HEK293 (cell line): ENCODE measurements around the gene FGD3.

Source experiments
- CTCF ChIA-PET: fragments of 350-600 bp; formaldehyde crosslinking; extraction: SDS; loops from one replicate; lab custom pipeline; 2021; ENCODE audit warnings: antibody characterized with exemption; lab: Yijun Ruan, JAX
- POLR2A ChIA-PET: fragments of 300-600 bp; formaldehyde crosslinking; extraction: SDS; loops from one replicate; lab custom pipeline; 2020; ENCODE audit warnings: antibody characterized with exemption, inconsistent platforms; lab: Yijun Ruan, JAX
- H3K27ac ChIP-seq: fragments of 200-500 bp; sonication (Bioruptor generic); 2 replicates; pipeline ENCODE4 v1.5.1; 2014; ENCODE audit warnings: low read depth, low read length, control low read depth, inconsistent platforms; ENCODE audit errors: extremely low read depth
- H3K36me3 ChIP-seq, 2 experiments: fragments of 200-500 bp in 1 of 2; sonication (Bioruptor generic) in 1 of 2; 1 replicate in 1 of 2; 2 replicates in 1 of 2; pipeline ENCODE4 v1.5.1; 2014 to 2017; ENCODE audit warnings: inconsistent platforms in 2 of 2, low read length in 2 of 2; ENCODE audit not compliant: control insufficient read depth in 2 of 2, insufficient read depth in 1 of 2
- H3K4me1 ChIP-seq: fragments of 200-500 bp; sonication (Bioruptor generic); 2 replicates; pipeline ENCODE4 v1.5.1; 2014; ENCODE audit warnings: mild to moderate bottlenecking, low read length, inconsistent platforms; ENCODE audit not compliant: control insufficient read depth, insufficient read depth
- H3K4me3 ChIP-seq: 2 replicates; pipeline ENCODE4 v1.5.1; 2011; ENCODE audit warnings: low read depth, mild to moderate bottlenecking, control low read depth, low read length, moderate library complexity
- H3K9me3 ChIP-seq: fragments of 200-500 bp; sonication (Bioruptor generic); 2 replicates; pipeline ENCODE4 v1.5.1; 2014; ENCODE audit warnings: low read depth, low read length, inconsistent platforms; ENCODE audit not compliant: control insufficient read depth, insufficient read depth
- GFI1B ChIP-seq: fragments of 450-650 bp; formaldehyde crosslinking; IDR thresholded peaks from 2 replicates; pipeline ENCODE4 v1.5.1; 2016; ENCODE audit warnings: missing biosample characterization, missing genetic modification characterization
- HOXA7 ChIP-seq: sonication (generic); formaldehyde crosslinking; IDR thresholded peaks from 2 replicates; pipeline ENCODE4 v1.8.1; 2022; ENCODE audit warnings: missing genetic modification reagents, borderline replicate concordance
- MEIS1 ChIP-seq: sonication (generic); formaldehyde crosslinking; IDR thresholded peaks from 2 replicates; pipeline ENCODE4 v1.8.1; 2022; ENCODE audit warnings: missing genetic modification reagents, mild to moderate bottlenecking, borderline replicate concordance
- OVOL3 ChIP-seq: fragments of 450-650 bp; formaldehyde crosslinking; IDR thresholded peaks from 2 replicates; pipeline ENCODE4 v1.5.1; 2016; ENCODE audit warnings: missing biosample characterization, missing genetic modification characterization
- PATZ1 ChIP-seq: fragments of 450-650 bp; formaldehyde crosslinking; IDR thresholded peaks from 2 replicates; pipeline ENCODE4 v1.5.1; 2016; ENCODE audit warnings: missing biosample characterization, missing genetic modification characterization
- PRDM1 ChIP-seq: fragments of 450-650 bp; formaldehyde crosslinking; IDR thresholded peaks from 2 replicates; pipeline ENCODE4; 2016; ENCODE audit warnings: missing biosample characterization, missing genetic modification characterization
- SCRT2 ChIP-seq: fragments of 450-650 bp; formaldehyde crosslinking; IDR thresholded peaks from 2 replicates; pipeline ENCODE4 v1.5.1; 2016; ENCODE audit warnings: missing biosample characterization, missing genetic modification characterization
- TCF7L2 ChIP-seq: IDR thresholded peaks from 2 replicates; pipeline ENCODE4 v1.6.1; 2011; ENCODE audit warnings: low read depth, mild to moderate bottlenecking, inconsistent platforms, low read length, moderate library complexity, borderline replicate concordance
- ZBTB17 ChIP-seq: fragments of 450-650 bp; formaldehyde crosslinking; IDR thresholded peaks from 2 replicates; pipeline ENCODE4 v1.5.1; 2016; ENCODE audit warnings: missing biosample characterization, missing genetic modification characterization
- ZBTB20 ChIP-seq: fragments of 450-650 bp; formaldehyde crosslinking; IDR thresholded peaks from 2 replicates; pipeline ENCODE4 v1.5.1; 2016; ENCODE audit warnings: missing biosample characterization, missing genetic modification characterization
- ZBTB48 ChIP-seq: fragments of 450-650 bp; formaldehyde crosslinking; IDR thresholded peaks from 2 replicates; pipeline ENCODE4 v1.5.1; 2016; ENCODE audit warnings: missing biosample characterization, missing genetic modification characterization
- ZFP69B ChIP-seq: fragments of 450-650 bp; formaldehyde crosslinking; IDR thresholded peaks from 2 replicates; pipeline ENCODE4 v1.5.1; 2016; ENCODE audit warnings: missing biosample characterization, missing genetic modification characterization
- ZNF114 ChIP-seq: fragments of 450-650 bp; formaldehyde crosslinking; IDR thresholded peaks from 2 replicates; pipeline ENCODE4 v1.5.0; 2017; ENCODE audit warnings: missing biosample characterization, missing genetic modification characterization
- ZNF239 ChIP-seq: fragments of 450-650 bp; formaldehyde crosslinking; IDR thresholded peaks from 2 replicates; pipeline ENCODE4 v1.5.1; 2016; ENCODE audit warnings: missing biosample characterization, missing genetic modification characterization
- ZNF266 ChIP-seq: fragments of 450-650 bp; formaldehyde crosslinking; IDR thresholded peaks from 2 replicates; pipeline ENCODE4 v1.5.1; 2016; ENCODE audit warnings: missing biosample characterization, missing genetic modification characterization, low read depth
- ZNF274 ChIP-seq, 2 experiments: fragments of 200-500 bp in 1 of 2; fragments of 450-650 bp in 1 of 2; sonication (Bioruptor generic) in 1 of 2; formaldehyde crosslinking in 1 of 2; IDR thresholded peaks; 2 replicates each; pipeline versions ENCODE4 v1.5.1 to v1.6.1; 2014 to 2016; ENCODE audit warnings: borderline replicate concordance in 1 of 2, inconsistent platforms in 1 of 2, low read length in 1 of 2, missing biosample characterization in 1 of 2, missing genetic modification characterization in 1 of 2
- ZNF350 ChIP-seq: fragments of 450-650 bp; formaldehyde crosslinking; IDR thresholded peaks from 2 replicates; pipeline ENCODE4 v1.5.0; 2017; ENCODE audit warnings: missing biosample characterization, mild to moderate bottlenecking, missing genetic modification characterization
- ZNF423 ChIP-seq: fragments of 450-650 bp; formaldehyde crosslinking; IDR thresholded peaks from 2 replicates; pipeline ENCODE4 v1.5.1; 2016; ENCODE audit warnings: missing biosample characterization, missing genetic modification characterization
- ZNF510 ChIP-seq: fragments of 450-650 bp; formaldehyde crosslinking; IDR thresholded peaks from 2 replicates; pipeline ENCODE4 v1.5.1; 2018; ENCODE audit warnings: mild to moderate bottlenecking, missing genetic modification characterization, missing biosample characterization; ENCODE audit not compliant: insufficient replicate concordance
- ZNF529 ChIP-seq: fragments of 450-650 bp; formaldehyde crosslinking; IDR thresholded peaks from 2 replicates; pipeline ENCODE4 v1.5.1; 2017; ENCODE audit warnings: missing genetic modification characterization, missing biosample characterization; ENCODE audit not compliant: insufficient replicate concordance
- ZNF558 ChIP-seq: fragments of 450-650 bp; formaldehyde crosslinking; IDR thresholded peaks from 2 replicates; pipeline ENCODE4 v1.5.1; 2016; ENCODE audit warnings: missing biosample characterization, missing genetic modification characterization
- ZNF571 ChIP-seq: fragments of 450-650 bp; formaldehyde crosslinking; IDR thresholded peaks from 2 replicates; pipeline ENCODE4 v1.5.0; 2017; ENCODE audit warnings: missing biosample characterization, missing genetic modification characterization
- ZNF596 ChIP-seq: fragments of 450-650 bp; IDR thresholded peaks from 2 replicates; pipeline ENCODE4 v1.5.0; 2018; ENCODE audit warnings: missing biosample characterization, mild to moderate bottlenecking, missing genetic modification characterization, moderate library complexity
- ZNF670 ChIP-seq: fragments of 450-650 bp; formaldehyde crosslinking; IDR thresholded peaks from 2 replicates; pipeline ENCODE4 v1.5.1; 2016; ENCODE audit warnings: missing biosample characterization, missing genetic modification characterization, low read depth
- ZSCAN16 ChIP-seq: fragments of 450-650 bp; formaldehyde crosslinking; IDR thresholded peaks from 2 replicates; pipeline ENCODE4 v1.5.1; 2016; ENCODE audit warnings: missing biosample characterization, missing genetic modification characterization
- TF ChIP-seq, protein P1 (sequence below): fragments of 450-650 bp; formaldehyde crosslinking; IDR thresholded peaks from 2 replicates; pipeline ENCODE4 v1.5.1; 2016; ENCODE audit warnings: missing biosample characterization, missing genetic modification characterization
- TF ChIP-seq, protein P2 (sequence below): sonication (generic); formaldehyde crosslinking; IDR thresholded peaks from 2 replicates; pipeline ENCODE4 v1.8.1; 2022; ENCODE audit warnings: mild to moderate bottlenecking, moderate library complexity, missing genetic modification reagents

Gene FGD3

GRCh38 chr9:93048566-93049448 is 101.5 kb downstream of the FGD3 start:
- Histone ChIP-seq H3K36me3 (no peaks in the 10 kb centered on the region), H3K4me3 (no peak overlapping the region), H3K9me3 (no peaks in the 10 kb centered on the region), H3K27ac (no peak overlapping the region), H3K4me1 (no peaks in the 10 kb centered on the region)
- TF ChIP-seq SCRT2 (tag by site-specific recombination) (peak; percentile 60), ZNF596 (tag by site-specific recombination) (no peak), ZNF274 (IDR thresholded peaks at IDR 0.05; ENCODE audit: low read length) (no peak), ZNF274 (tag by site-specific recombination; IDR thresholded peaks at IDR 0.05; ENCODE audit: borderline replicate concordance) (no peak), ZBTB17 (tag by site-specific recombination) (no peak), PRDM1 (tag by site-specific recombination) (no peak), ZNF423 (no peak), ZNF558 (no peak), ZNF239 (no peak)
- ChIA-PET CTCF (interaction anchor here (1.4 kb wide), 1 partner anchor 60 kb away, joined by 3 read pairs; no protein-coding TSS in a partner anchor), POLR2A (no interaction called here)

DNA sequence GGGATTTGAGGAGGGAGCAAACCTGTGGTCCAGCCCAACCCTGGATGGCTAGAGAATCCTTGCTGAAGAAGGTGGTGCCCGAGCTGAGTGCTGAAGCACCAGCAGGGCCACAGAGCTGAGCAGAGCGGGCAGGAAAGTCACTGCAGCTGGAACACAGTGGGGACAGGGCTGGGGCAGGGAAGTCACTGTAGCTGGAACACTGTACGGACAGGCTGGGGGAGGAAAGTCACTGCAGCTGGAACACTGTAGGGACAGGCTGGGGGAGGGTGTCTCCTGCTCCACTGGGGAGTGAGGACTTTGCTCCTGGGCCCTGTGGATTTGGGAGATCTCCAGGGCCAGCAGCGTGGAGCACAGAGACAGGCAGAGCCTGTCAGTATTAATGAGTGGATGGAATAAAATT is 102.2 kb downstream of the FGD3 start:
- TF ChIP-seq ZFP69B (tag by site-specific recombination), result no peak
- TF ChIP-seq ZNF266, result no peak
- TF ChIP-seq ZBTB20, result no peak
- TF ChIP-seq ZNF114 (tag by site-specific recombination), result no peak
- no peak for TF ChIP-seq OVOL3 (tag by site-specific recombination)
- TF ChIP-seq ZNF529, result no peak
- TF ChIP-seq ZNF670 (tag by site-specific recombination), result no peak
- TF ChIP-seq ZNF510 (tag by site-specific recombination), result no peak
- no peak for TF ChIP-seq ZSCAN16 (tag by site-specific recombination)
- TF ChIP-seq MEIS1 (CRISPR knock-in tag), result no peak
- no peak for TF ChIP-seq ZNF571
- TF ChIP-seq GFI1B (tag by site-specific recombination), result no peak
- Histone ChIP-seq H3K27ac (no peak overlapping the region), H3K9me3 (no peaks in the 10 kb centered on the region), H3K4me1 (no peaks in the 10 kb centered on the region), H3K4me3 (no peak overlapping the region), H3K36me3 (no peaks in the 10 kb centered on the region)
- POLR2A ChIA-PET, result no interaction called here
- CTCF ChIA-PET, result interaction anchor here (1.4 kb wide), 1 partner anchor 59 kb away, joined by 3 read pairs; no protein-coding TSS in a partner anchor

GRCh38 chr9:93050231-93050630 is 102.9 kb downstream of the FGD3 start:
- Histone ChIP-seq H3K4me3 (no peak overlapping the region), H3K36me3 (no peaks in the 10 kb centered on the region), H3K9me3 (no peaks in the 10 kb centered on the region), H3K27ac (no peak overlapping the region), H3K4me1 (no peaks in the 10 kb centered on the region)
- CTCF ChIA-PET, result interaction anchor here (0.6 kb wide), 1 partner anchor 70 kb away, joined by 4 read pairs; no protein-coding TSS in a partner anchor
- POLR2A ChIA-PET, result no interaction called here
- TF ChIP-seq, protein P1, sequence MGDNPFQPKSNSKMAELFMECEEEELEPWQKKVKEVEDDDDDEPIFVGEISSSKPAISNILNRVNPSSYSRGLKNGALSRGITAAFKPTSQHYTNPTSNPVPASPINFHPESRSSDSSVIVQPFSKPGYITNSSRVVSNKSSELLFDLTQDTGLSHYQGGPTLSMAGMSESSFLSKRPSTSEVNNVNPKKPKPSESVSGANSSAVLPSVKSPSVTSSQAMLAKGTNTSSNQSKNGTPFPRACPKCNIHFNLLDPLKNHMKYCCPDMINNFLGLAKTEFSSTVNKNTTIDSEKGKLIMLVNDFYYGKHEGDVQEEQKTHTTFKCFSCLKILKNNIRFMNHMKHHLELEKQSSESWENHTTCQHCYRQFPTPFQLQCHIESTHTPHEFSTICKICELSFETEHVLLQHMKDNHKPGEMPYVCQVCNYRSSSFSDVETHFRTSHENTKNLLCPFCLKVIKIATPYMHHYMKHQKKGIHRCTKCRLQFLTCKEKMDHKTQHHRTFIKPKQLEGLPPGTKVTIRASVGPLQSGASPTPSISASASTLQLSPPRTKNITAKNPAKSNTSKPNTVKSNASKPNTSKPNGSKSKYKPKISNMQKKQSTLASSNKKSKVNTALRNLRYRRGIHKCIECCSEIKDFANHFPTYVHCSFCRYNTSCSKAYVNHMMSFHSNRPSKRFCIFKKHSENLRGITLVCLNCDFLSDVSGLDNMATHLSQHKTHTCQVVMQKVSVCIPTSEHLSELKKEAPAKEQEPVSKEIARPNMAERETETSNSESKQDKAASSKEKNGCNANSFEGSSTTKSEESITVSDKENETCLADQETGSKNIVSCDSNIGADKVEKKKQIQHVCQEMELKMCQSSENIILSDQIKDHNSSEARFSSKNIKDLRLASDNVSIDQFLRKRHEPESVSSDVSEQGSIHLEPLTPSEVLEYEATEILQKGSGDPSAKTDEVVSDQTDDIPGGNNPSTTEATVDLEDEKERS, result no peak
- no peak for TF ChIP-seq ZNF350 (tag by site-specific recombination)
- no peak for TF ChIP-seq PATZ1
- no peak for TF ChIP-seq HOXA7 (CRISPR knock-in tag)
- no peak for TF ChIP-seq ZNF239
- no peak for TF ChIP-seq TCF7L2
- TF ChIP-seq, protein P2, sequence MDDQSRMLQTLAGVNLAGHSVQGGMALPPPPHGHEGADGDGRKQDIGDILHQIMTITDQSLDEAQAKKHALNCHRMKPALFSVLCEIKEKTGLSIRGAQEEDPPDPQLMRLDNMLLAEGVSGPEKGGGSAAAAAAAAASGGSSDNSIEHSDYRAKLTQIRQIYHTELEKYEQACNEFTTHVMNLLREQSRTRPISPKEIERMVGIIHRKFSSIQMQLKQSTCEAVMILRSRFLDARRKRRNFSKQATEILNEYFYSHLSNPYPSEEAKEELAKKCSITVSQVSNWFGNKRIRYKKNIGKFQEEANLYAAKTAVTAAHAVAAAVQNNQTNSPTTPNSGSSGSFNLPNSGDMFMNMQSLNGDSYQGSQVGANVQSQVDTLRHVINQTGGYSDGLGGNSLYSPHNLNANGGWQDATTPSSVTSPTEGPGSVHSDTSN (CRISPR knock-in tag), result no peak
- TF ChIP-seq ZBTB48 (tag by site-specific recombination), result no peak
